OCI-M2 (cell line): ENCODE results near the gene ADGRD1.

Source experiments
- DNase-seq: peaks from one replicate; lab custom pipeline; 2025; ENCODE audit not compliant: unreplicated experiment; lab: John Stamatoyannopoulos, UW

ADGRD1 gene

DNA sequence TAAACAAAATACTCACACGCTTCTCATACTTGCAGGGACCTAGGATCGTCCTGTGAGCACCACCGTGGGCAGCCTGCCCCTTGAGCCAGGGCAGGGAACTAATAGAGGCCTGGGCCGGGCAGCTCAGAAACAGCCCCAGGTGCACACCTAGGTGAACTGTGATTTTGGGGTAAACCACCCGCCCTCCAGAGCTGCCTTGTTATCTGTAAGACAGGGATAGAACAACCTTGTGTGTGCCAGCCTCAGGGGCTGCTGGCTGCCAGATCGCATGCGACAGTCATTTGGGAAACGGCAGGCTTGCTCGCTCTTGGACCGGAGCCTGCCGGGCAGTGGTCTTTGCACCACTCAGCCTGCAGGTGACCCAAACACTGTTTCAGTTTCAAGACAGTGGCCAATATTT, 86.8 kb downstream of the ADGRD1 start:
- DNase-seq: no peak

DNA sequence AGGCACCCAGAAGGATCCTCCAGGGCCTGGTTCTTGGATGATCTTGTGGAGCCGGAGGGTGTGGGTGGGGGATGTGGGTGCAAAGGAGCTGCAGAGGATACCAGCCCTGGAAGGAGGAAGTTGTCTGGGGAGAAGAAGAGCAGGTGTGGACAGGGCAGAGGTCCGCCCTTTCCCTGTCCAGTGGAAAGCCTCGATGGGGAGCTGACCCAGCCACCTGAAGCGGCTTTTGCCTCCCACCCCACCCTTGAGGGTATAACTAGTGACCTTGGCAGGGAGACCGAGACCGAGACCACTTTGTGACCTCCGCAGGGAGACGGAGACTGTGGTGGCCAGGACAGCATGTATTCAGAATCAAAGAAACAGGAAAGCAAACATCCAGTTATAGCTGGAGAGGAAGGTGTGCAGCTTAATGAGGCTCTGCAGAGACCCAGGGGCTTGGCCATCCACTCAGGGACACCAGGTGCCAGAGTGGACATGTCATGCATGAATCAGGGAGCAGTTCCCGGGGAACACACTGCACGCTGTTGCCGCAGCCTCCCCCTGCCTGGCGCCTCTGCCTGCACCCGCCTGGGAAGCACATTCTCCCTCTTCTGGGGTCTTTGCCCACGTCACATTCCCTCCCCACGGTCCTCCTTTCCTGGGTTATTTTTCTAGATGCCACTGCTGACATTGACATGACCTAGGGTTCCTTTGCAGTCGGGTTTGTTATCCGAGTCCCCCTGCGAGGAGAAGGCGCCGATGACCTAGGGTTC, 87.7 kb downstream of the ADGRD1 start:
- DNase-seq: no peak

DNA sequence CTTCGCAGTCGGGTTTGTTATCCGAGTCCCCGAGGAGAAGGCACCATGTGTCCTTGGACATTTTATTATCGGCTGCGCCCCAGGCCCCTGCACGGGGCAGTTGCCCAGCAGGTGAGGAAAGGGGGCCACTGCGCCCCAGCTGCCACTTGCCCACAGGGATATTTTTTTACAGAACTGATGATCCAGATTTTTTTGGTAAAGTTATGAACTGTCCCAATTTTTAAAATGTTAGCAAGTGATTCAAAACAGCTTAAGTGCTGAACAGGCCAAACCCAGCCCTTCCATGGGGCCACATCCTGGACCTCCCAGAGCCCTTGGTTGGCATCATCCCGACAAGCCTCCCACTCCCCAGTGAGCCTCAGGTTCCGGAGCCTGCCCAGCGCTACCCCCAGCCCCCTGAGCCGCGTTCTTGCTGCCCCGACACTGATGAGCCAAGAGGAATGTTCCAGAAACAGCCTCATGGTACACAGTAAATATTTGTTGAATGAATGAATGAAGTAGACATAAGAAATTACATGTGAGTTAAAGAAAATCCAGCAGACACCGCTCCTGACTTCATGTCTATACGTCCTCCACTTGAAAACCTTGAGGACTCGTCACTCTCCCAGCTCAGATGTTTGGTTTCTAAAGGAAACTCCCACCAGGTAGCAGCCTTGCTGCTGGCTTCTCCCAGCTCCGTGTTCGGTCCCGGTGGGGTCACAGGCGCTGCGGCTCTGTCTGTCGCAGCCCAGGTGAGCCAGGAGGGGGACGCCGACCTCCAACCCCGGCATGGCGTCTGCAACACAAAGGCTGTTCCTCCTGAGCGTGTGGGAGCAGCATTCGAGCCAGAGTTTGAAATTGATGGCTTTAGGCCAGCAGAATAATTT, 88.5 kb downstream of the ADGRD1 start:
- no peak for DNase-seq

DNA sequence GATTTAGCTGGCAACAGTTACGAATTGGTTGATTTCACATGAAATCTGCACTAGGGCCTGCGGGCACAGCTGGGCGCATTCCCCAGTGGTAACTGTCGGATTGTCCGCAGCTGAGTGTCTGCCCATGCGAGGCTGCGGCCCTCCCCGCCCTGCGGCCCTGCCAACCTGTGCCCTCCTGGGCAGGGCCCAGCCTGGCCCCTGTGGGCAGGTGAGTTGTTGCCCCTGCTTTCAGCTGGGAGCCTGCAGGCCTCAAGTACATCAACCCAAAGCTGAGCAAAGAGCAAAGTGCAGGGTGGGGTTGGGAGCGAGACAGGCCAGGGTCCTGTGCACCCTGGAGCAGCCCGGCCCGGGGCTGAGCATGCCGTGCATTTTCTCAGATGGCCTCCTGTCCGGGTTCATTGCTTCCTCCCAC, 89.1 kb downstream of the ADGRD1 start:
- DNase-seq: no peak

DNA sequence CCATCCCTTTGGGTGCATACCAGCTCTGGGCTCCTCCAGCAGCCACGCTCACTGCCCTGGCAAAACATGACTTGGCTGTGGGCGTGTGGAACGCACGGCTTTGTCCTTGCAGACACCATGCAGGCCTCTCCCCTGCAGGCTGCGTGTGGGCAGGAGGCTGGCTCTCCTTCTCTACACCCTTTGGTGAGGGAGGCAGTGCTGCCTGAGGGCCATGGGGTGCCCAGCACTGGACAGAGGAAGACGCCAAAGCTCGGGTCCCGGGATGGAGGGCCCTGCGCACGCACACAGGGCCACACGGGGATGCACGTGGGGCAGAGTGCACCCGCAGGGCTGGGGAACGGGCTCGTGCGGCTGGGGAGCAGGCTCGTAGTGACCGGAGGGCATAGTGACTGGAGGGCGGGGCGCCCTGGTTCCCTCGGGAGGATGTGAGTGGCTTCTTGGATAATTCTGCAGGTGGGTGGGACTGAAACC, 89.7 kb downstream of the ADGRD1 start:
- no peak for DNase-seq

DNA sequence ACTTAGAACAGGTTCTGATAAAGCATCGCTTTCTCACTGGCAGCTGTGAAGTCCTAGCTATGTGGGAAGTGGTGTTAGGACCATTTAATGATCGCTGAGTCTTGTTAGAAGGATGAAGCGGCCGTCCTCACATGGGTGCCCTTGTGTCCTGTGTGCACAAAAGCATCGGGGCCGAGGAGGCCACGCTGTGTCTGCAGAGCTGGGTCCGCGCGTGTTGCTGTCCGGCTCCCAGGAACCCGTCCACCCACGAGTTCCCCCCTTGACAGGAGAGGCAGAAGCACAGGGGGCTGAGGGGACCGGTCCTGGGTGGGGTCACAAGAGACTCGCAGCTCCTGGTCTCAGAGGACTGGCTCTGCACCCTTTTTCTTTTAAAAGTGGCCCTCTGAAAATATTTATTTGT, 90.4 kb downstream of the ADGRD1 start:
- DNase-seq: no peak

DNA sequence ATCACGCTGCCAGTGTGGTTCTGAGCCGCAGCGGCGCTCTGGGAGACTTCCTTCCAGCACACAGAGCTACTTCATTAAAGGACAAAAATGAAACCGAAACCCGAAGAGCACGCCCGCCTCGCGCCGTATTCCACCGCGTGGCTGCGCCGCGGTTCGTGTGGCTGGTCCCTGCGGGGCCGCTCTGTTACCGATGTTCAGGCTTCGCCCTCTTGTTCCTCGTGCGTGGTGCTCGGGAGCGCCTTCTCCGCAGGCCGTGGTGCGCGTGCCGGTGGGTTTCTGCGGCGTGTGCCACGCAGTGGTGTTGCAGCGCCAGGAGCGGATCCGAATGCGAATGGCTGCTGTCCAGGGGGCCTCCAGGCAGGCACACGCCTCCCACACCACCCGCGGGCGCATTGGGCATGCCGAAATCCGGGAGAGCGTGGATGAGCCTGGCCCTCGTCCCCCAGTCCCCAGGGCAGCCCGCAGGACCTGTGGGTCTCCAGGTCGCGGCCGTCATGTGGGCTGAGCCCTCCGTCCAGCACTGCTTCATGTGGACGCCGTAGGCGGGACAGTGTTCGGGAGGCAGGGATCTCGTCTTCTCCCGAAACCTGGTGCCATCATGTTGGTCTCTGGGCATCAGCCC, 91.2 kb downstream of the ADGRD1 start:
- no peak for DNase-seq

DNA sequence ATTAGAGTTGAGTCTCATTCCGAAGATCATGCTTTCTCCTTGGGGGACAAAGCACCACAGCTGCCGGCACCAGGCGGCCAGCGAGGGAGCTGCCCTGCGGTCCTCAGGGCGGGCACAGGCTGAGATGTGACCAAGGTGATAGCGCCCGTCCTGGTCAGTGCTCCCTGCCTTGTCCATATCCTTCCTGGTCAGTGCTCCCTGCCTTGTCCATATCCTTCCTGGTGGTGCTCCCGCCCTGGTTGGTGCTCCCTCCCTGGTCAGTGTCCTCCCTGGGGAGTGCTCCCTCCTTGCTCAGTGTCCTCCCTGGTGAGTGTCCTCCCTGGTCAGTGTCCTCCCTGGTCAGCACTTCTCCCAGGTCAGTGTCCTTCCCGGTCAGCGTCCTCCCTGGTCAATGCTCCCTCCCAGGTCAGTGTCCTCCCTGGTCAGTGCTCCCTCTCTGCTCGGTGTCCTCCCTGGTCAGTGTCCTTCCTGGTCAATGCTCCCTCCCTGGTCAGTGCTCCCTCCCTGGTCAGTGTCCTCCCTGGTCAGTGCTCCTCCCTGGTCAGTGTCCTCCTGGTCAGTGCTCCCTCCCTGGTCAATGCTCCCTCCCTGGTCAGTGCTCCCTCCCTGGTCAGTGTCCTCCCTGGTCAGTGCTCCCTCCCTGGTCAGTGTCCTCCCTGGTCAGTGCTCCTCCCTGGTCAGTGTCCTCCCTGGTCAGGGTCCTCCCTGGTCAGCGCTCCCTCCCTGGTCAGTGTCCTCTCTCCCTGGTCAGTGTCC, 92.2 kb downstream of the ADGRD1 start:
- DNase-seq: no peak

DNA sequence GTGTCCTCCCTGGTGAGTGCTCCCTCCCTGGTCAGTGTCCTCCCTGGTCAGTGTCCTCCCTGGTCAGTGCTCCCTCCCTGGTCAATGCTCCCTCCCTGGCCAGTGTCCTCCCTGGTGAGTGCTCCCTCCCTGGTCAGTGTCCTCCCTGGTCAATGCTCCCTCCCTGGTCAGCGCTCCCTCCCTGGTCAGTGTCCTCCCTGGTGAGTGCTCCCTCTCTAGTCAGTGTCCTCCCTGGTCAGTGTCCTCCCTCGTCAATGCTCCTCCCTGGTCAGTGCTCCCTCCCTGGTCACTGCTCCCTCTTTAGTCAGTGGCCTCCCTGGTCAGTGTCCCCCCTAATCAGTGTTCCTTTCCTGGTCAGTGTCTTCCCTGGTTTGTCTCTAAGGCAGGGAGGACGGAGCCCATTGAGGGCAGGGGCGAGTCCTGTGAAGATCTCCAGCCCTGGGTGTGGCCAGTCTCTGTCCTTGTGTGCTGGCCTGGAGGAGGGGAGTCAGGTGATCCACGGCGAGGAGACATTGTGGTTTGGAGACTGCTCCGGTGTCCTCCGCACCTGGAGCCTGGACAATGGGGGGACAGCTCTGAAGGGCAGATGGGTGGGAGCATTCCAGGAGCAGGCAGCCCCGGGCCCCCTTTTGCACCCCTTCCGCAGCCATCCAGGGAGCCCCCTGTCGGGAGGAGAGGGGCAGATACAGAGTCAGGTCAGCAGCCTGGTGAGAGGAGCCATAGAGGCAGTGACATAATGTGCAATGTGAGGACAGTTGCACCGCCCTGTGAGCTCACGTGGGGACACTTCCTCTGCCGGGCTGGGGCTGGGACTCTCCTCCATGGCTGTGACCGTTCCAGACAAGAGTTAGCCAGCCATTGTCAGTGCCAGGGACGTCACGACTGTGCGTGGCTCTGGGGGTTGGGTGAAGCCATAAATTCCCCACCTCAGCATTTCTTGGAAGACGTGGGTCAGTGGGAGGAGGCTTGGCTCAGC, 93.4 kb downstream of the ADGRD1 start:
- DNase-seq: no peak

DNA sequence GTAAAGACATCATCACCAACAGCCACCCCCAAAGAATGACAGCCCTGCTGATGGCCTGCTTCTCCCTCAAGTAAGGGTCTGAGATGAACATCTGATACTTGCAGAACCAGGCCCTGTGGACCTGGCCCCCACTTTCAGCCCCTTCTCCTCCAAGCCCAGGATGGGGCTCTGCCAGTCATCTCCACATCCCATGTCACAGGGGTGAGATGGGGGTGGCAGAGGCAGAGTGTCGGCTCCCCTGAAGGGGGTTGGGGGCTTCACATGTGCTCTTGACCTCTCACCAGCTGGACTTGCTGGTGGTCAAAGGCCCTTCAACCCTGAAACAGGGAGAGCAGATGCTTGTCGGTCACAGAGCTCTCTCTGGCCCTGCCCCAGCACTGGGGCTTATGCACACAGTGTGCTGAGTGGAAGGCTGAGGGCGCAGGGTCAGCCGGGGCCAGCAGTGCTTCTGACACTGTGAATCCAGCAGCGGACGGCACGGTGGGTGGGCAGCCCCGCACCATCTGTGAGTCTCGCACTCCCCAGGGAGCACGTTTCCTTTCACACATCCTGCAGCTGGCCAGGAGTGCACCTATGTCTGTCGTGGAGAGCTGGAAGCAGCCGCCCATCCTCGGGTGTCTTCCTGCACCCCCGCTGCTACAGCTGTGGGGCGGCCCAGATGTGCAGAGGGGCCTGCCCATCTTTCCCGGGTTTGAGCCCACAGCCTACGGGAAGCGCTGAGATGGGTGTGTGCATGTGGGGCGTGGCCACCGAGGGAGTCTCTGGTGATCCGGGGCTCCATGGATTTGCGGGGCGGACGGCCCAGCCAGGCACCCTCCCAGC, 94.3 kb downstream of the ADGRD1 start:
- no peak for DNase-seq

DNA sequence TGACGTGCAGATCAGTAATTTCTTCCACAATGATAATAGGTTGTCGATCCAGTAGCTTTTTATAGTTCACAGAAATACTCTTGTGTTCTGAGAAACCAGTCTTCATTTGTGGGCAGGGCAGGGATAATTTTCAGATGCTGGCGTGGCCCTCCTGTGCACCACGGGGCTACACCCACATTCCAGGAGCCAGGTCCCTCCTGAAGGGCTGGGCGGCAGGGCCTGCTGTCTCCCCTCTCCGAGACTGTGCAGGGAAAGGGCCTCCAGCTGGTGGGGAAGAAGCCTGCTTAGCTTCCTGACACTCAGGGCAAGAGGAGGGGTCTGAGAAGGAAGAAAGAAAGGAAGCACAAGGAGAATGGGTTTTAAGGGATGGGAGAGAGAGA, 94.9 kb downstream of the ADGRD1 start:
- DNase-seq: no peak

DNA sequence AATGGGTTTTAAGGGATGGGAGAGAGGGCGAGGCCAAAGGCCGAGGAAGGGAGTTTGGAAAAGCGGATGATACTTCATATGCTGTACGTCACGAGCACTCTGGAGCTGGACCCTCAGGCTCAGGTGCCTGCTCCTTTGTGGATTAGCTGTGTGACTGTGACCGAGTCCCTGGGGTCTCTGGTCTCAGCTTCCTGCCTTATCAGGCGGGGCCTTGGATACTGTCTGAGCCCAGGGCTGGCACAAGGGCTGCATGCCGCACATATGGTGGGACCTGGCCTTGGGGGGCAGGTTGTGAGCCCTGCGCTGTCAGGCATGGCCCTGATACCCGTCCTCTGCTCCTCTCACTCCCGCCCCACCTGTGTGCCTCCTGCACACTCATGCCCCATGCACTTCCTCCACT, 95.3 kb downstream of the ADGRD1 start:
- DNase-seq: no peak

DNA sequence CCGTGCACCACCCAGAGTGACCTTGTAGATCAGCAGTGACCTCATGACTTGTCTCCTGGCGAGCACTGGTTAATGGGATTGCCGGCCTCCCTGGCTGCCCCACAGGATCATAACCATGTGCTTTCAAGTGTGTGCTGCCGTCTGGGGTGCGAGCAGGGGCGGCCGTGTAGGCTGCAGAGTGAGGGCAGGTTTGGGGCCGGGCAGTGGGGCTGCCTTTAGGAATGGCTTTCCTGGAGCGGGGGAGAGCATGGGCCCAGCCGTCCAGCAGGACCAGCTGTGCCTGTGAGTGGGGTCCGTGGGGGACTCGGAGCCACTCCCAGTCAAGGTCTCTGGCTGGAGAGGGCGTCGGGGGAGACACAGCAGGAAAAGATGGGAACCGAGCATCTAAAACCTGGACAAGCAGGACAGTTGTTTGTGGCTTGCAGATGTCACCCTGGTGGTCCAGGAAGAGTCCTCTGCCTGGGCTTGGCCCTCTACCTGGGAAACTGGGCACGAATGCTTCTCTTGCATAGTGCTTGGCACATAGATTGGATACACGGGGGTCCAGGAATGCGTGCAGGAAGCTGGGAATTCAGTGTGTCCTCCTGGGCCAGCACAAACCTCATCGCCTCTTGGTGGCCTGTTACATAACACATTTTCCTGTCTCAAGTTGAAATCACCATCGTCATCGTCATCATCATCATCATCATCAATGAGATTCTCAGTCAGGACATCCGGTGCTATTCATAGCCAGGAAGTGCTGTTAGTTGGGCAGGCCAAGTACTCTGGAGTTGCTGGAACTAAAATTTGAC, 96.0 kb downstream of the ADGRD1 start:
- DNase-seq: no peak

DNA sequence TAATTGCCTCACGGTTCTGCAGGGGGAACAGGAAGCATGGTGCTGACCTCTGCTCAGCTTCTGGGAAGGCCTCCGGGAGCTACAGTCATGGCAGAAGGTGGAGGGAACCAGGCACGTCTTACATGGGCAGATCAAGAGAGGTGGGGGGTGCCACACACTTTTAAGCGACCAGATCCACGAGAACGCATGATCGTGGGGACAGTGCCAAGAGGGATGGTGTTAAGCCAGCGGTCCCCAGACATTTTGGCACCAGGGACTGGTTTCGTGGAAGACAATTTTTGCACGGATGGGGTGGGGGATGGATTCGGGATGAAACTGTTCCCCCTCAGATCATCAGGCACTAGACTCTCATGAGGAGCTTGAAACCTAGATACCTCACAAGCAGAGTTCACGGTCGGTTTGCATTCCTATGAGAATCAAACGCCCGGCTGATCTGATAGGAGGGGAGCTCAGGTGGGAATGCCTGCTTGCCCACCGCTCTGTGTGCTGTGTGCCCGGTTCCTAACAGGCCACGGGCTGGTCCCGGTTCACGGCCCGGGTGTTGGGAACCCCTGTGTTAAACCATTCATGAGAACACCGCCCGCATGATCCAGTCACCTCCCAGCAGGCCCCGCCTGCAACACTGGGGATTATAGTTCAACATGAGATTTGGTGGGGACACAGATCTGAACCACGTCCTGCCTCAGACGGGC, 96.9 kb downstream of the ADGRD1 start:
- DNase-seq: no peak

DNA sequence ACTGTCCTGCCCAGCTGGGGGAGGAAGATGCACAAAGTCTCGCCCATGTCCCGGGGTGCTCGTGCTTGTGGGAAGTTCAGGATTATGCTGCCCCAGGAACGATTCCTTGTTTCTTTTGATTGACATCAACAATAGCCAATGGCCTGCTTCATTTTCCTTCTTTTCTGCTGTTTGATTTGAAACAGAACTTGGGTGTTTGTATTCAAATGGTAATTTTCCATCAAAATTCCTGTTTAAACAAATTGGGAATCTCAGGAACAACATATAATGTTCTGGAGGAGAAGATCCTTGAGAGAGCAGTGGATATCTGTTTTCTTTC, 97.4 kb downstream of the ADGRD1 start:
- DNase-seq: no peak

DNA sequence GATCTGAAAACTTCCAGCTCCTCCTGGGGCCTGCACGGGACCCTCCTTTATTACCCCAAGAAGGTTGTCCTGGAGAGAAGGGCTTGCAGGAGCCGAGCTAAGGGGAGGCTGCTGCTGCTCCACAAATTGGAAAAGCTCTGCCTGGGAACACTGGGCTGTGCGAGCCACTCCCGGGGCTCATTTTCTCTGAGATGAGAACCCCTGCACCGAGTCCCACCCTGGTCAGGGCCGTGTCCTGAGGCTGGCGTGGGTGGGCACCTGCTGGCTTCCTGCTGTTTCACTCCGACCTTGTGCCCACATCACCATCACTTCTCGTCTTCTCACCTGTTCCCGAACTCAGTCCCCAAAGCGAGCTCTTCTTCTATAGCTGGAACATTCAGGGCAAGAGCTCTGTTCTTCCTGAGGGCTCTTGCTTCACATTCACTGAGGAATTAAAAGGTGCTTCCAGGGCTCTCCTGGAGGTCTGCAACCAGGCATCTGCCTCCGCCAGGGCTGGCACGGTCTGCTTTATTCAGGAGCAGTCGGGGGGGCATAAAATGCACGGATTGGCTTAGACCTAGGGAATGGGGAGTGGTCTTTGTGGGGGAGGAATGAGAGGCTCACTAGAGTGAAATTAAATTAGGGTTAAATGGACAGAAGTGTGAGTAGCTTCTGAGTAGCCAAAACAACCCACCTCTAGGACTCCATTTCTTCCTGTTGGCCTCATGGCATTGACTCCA, 98.5 kb downstream of the ADGRD1 start:
- DNase-seq: no peak

DNA sequence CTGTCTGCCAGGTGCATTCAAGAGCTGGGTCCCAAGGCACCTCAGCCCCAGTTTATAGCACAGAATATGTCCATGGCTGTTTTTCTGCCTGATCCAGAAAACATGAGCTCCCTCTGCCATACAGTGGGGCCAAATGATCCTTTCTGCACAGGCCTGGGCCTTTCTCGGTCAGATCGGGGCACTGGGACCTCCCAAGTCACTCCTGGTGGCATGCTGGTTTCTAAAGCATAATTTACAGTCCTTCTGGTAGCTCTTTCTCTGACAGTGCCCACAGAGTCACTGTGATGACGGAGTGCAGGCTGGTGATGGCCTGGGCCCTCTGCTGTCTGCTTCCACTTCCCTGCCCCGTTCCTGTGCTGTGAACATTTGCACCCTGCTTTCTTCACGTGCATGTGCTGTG, 99.2 kb downstream of the ADGRD1 start:
- DNase-seq: no peak
